Activated CD4-positive, alpha-beta T cell treated with anti-CD3 and anti-CD28 coated beads for 24 hours (primary cell): ENCODE data around the gene AP5S1.
A peak's percentile ranks its signal among the peaks of the same experiment; 100 is the strongest.

Experiments used
- DNase-seq, 2 donors: peaks; one replicate each; pipeline ENCODE4 v3.0.0-alpha.2; 2020; ENCODE audit warnings: low read depth in 2 of 2

Gene AP5S1, protein sequence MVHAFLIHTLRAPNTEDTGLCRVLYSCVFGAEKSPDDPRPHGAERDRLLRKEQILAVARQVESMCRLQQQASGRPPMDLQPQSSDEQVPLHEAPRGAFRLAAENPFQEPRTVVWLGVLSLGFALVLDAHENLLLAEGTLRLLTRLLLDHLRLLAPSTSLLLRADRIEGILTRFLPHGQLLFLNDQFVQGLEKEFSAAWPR

DNA sequence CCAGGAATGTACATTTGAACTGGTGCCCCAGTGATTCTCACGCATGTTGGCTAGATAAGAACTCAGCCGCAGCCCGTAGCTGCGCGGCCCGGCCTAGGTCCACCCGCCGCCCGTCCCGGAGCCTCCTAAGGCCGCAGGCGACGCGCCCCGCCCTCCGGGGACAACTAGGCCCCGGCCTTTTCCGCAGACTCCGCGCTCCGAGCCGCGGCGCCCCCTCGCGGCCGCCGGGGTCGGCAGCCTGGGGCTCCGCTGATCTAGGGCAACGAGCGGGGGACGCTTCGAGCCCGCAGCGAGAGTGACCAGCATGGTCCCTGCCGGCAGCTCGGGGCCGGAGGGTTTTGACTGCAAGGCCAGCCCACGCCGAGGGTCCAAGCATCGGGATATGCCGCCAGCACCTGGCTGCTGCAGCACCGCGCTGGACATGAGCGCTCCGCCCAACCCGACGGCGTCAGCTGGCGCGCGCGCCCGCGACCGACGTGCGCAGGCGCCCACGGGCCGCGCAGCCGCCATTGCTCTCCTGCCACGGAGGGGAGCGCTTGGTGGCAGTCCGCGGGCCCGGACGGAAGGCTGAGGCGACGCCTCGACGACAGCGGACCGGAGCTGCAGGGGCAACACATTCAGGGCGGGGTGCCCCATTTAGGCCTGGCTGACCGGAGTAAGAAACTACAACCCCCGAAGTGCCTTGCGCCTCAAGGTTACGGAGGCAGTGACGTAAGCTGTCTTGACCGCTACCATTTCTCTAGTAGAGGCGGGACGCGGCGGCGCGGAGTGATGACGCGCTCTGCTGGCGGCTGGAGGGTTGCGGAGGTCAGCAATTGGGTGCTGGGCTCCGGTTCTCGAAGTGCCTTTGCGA lies at the start of gene AP5S1:
TSS of gene AP5S1 (plus strand) at position 500 of the 853 bp plus-strand sequence. CDS start 1,571 bp downstream, outside the sequence.
- peak; percentile 75 to 87 for DNase-seq

- DNase-seq, result no peak
Observed at GRCh38 chr20:3771552-3772058, 48.7 kb upstream of the AP5S1 start.

- no peak for DNase-seq
Observed at GRCh38 chr20:3775457-3776108, 44.8 kb upstream of the AP5S1 start.

DNA sequence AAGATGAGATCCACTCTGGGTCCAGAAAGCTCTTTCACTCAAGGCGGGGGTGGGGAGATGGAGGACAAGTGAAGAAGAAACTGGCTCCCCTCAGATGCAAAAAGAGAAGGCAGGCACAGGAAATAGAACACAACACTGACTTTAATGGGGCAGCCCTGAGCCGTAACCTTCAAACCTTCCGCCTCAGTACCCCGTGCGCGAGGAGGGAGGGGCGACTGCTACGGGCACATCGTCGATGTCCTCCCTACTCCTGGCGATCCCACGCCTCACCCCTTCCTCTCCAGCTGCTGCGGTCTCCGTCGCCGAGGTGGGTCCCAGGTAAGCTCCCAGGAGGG lies 43.0 kb upstream of the AP5S1 start:
- no peak for DNase-seq

GRCh38 chr20:3777716-3778629 lies 42.4 kb upstream of the AP5S1 start:
- no peak for DNase-seq

- no peak for DNase-seq
Observed at GRCh38 chr20:3778976-3779375, 41.4 kb upstream of the AP5S1 start.

DNA sequence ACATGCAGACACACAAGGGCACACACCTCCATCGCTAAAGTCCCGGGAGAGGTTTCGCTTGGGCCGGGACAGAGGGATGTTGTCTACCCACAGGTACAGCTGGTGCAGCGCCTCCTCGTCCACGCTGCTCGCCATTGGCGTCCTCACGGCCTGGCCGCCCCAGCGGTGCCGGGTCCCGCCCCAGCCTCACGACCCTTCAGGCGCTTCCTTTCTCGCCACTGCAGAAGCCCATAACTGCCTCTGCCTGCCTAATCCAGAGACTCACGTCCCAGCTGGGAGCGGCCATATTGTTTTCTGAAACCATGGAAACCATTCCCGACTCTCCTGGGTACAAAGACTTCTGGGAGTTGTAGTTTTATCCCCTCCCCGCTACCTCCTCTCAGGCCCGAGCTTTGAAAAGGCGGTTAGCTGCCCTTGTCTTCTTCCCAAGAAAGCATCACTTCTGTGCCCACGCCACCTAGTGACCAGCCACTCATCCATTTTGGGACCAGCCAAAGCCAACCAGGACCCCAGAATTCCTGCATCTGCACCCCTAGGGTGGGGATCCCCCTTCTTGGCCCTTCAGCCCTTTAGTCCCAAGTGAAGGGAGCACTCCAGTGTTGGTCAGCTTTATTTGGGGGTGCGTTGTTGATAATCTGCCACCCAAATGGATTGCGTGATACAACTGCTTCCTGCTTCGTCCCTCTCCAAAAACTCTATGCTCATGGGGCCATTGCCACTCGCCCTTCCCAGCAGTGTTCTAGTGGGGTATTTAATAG lies 39.0 kb upstream of the AP5S1 start, which contains the start of gene SPEF1:
TSS of gene SPEF1 (minus strand) at position 296 of the 758 bp plus-strand sequence. CDS start at position 135, 161 bp downstream.
- DNase-seq, result no peak

- DNase-seq, result no peak
Observed at GRCh38 chr20:3782597-3782996, 37.8 kb upstream of the AP5S1 start.

DNA sequence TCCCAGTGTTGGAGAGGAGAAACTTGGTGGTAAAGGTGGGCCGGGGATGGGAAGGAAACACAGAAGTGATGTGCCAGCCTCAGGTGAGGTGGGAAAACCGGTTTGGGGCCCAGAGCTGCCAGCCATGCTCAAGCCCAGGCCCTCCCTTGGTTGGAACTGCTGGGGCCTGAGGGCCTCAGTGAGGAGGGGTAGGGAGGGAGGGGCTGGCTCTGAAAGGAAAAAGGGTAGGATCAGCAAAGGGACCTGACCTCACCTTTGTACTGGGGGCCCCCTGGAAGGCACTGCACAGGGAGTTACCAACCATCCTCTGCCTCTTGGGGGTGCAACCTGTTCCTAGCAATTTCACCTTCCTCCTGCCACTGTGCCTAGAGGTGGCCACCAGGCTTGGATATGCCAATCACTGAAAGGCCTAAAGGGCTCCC lies 37.3 kb upstream of the AP5S1 start:
- DNase-seq, result no peak

- DNase-seq, result no peak
Observed at GRCh38 chr20:3783511-3784195, 36.7 kb upstream of the AP5S1 start.

DNA sequence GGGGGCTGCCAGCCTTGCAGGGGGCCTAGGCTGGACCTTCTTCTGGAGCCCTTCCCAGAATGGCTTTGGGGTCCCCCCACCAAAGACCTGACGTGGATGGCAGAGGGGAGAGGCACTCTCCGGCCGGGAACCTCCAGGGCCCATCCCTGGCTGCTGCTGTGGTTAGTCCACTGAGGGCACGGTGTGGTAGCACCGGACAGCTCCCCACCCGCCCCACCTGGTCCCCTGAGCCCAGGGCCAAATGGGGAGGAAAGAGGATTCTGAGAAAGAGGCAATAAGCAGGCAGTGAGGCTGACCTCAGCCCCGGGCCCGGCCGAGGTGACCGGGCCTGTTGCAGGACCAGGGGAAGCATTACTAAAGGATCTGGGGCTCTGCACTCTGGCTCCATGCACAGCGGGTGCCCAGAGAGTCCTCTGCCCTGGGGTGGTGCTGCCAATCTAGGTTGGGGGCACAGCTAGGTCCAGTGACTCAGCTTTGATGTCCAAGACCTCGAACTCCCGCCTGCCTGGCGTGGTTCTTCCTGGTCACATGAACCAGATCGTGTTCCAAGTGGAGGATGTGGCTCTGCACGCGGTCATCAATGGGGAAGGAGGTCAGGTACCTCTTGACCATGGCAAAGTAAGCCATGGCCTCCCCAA lies 36.0 kb upstream of the AP5S1 start:
- DNase-seq, result no peak

- DNase-seq, result no peak
Observed at GRCh38 chr20:3784863-3785239, 35.5 kb upstream of the AP5S1 start.

DNA sequence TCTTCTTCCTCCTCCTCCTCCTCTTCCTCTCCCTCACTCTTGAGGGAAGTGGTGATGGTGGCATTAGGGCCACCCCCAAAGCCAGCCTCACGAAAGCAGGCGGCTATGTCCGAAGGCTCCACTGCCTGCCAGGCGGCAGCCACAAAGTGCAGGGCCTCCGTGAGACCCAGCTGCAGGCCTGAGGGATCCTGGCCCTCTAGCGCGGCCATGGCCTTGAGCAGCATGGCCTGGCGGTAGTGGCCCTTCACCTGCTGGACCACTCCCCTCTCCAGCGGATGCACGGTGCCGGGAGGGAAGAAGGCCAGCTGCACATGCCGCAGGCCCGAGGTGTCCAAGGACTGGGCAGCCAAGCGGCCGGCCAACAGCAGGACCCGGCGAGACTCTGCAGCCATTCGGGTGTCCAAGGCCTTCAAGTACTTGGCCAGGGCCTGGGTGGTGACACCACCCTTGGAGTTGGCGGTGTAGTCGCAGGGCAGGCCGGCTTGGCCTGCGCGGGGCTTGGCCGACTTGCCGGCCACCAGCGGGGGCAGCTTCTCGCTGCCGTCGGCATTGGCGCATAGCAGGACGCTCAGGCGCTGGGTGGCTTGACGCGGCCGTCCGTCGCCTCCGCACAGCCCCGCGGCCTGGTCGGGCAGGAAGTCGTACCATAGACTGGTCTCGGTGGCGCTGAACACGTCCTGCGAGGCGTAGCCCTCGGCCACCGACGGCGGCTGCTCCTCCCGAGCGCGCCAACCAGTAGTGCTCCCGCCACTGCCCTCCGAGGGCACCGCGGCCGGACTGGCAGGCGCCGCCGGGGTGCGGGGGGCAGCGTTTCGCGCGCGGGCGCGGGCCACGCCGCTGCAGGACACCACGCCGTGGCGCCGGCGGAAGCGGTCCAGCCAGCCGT lies 34.9 kb upstream of the AP5S1 start:
- DNase-seq, result no peak

GRCh38 chr20:3786126-3786484 lies 34.2 kb upstream of the AP5S1 start:
- DNase-seq, result no peak

DNA sequence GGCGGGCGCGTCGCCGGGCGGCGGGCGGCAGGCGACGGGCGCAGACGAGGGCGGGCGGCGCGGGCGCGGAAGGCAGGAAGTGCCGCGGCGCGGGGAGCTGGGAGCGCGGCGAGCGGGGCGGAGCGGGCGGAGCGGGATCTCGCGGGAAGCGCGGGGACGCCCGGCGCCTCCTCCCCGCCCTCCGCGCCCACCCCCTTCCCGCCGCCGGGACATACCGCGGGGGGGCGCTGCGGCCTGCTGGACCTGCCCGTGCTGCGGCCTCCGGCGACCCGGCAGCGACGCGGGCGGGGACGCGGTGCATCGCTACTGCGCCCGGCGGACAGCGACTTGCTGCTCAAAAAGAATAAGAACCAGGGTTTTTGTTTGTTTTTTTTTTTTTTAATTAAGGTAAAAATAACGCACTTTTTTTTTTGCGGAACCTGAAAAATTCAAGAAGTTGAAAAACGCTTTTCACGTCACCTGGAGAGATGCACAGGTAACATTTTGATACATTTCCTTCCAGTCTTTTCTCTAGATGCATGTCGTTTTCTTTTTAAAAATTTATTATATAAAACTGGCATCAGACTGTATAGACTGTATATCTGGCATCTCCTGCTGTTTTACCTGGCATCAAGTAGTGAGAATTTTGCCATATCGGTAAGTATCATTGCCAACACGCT lies 33.6 kb upstream of the AP5S1 start, which contains the start of gene CENPB:
TSS of gene CENPB (minus strand) at position 76 of the 659 bp plus-strand sequence. CDS start 257 bp downstream, outside the sequence.
- DNase-seq, result peak; percentile 87 to 89

DNA sequence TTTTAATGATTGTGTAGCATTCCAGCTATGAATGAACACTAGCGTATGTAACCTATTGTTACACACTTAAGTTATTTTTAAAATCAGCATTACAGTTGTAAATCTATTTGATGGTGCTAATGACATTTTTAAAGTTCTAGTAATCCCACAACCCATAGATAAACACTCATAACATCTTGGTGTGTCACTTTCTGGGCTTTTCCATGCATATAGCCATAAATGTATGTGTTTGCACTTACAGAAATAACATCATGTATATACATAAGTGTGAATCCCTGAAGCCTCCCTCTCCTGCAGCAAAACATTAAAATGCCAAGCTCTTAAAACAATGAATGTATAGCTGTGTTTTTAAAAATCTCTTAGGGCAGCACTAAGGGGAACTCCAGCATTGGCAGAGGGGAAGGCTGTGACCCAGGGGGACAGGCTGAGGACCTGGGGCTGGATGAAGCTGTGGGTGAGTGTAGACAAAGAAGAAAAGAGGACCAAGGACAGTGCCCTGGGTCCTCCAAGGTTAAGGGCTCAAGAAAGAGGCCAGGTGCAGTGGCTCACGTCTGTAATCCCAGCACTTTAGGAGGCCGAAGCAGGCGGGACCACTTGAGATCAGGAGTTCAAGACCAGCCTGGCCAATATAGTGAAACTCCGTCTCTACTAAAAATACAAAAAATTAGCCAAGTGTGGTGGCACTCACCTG lies 32.9 kb upstream of the AP5S1 start:
- DNase-seq, result no peak

DNA sequence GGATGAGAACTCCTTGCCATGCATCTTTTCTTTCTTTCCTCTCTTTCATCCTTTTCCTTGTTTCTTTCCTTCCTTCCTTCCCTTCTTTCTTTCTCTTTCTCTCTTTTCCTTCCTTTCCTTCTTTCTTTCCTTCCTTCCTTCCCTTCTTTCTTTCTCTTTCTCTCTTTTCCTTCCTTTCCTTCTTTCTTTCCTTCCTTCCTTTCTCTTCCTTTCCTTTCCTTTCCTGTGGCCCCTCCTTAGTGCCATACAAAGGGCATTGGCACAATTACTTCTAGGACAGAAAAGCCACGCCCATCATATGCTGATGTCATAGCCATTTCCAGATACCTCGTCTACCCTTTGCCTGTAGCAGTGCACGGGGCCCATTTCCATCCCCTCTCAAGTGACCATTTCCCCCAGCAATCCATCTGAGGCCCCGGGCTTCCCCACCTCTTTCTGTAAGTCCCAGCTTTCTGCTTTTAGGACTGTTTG lies 31.6 kb upstream of the AP5S1 start:
- no peak for DNase-seq
